GM18498 (cell line): ENCODE results near the gene EHMT1.
"Not testable (repeated sequence)": the region's sequence is repeated elsewhere in the genome, so short reads cannot be mapped to it uniquely, and the experiment has no call there.

Experiments used
- ATAC-seq: cut with Tn5 transposase; IDR thresholded peaks from one replicate; pipeline ENCODE4 v1.9.1; 2021; ENCODE audit warnings: mild to moderate bottlenecking, moderate library complexity; ENCODE audit not compliant: unreplicated experiment

The EHMT1 gene

GRCh38 chr9:137880160-137880975, 261.6 kb downstream of the EHMT1 start:
- ATAC-seq: no peak

- ATAC-seq: no peak
Measured at GRCh38 chr9:137880976-137881530, 262.2 kb downstream of the EHMT1 start.

GRCh38 chr9:137881591-137882505, 263.0 kb downstream of the EHMT1 start:
- no peak for ATAC-seq

GRCh38 chr9:137882506-137882821, 263.7 kb downstream of the EHMT1 start:
- no peak for ATAC-seq

- ATAC-seq: not testable (repeated sequence)
Measured at GRCh38 chr9:137883977-137884376, 265.2 kb downstream of the EHMT1 start.

- ATAC-seq: not testable (repeated sequence)
Measured at GRCh38 chr9:137884547-137884946, 265.7 kb downstream of the EHMT1 start.

- not testable (repeated sequence) for ATAC-seq
Measured at GRCh38 chr9:137885121-137885520, 266.3 kb downstream of the EHMT1 start.
